KMS-11 (cell line): ENCODE results near the gene TNFAIP3.

Experiments used
- H2AFZ ChIP-seq: fragments of 200-600 bp; sonication (generic); 2 replicates; pipeline ENCODE4 v1.6.1; 2016; ENCODE audit warnings: antibody characterized with exemption, mixed run types, low read depth
- H3K27ac ChIP-seq: fragments of 200-600 bp; sonication (generic); 2 replicates; pipeline ENCODE4 v1.6.1; 2016; ENCODE audit warnings: mild to moderate bottlenecking, mixed run types
- H3K27me3 ChIP-seq: fragments of 200-600 bp; sonication (generic); 2 replicates; pipeline ENCODE4 v1.6.1; 2017; ENCODE audit warnings: mild to moderate bottlenecking, low read depth, mixed run types, moderate library complexity; ENCODE audit not compliant: insufficient read depth
- H3K36me3 ChIP-seq: fragments of 200-600 bp; sonication (generic); 2 replicates; pipeline ENCODE4 v1.6.1; 2017; ENCODE audit warnings: mild to moderate bottlenecking, mixed run types; ENCODE audit not compliant: insufficient read depth
- H3K4me1 ChIP-seq: fragments of 200-600 bp; sonication (generic); 2 replicates; pipeline ENCODE4 v1.6.1; 2016; ENCODE audit warnings: mild to moderate bottlenecking, low read depth, mixed run types; ENCODE audit not compliant: poor library complexity, severe bottlenecking
- H3K4me2 ChIP-seq: fragments of 200-600 bp; sonication (generic); 2 replicates; pipeline ENCODE4 v1.7.0; 2016; ENCODE audit warnings: mild to moderate bottlenecking, mixed run types
- H3K4me3 ChIP-seq: fragments of 200-600 bp; sonication (generic); IDR thresholded peaks from 2 replicates; pipeline ENCODE4 v1.6.1; 2017; ENCODE audit warnings: low read depth, low read length, mixed read lengths; ENCODE audit not compliant: insufficient read depth
- H3K79me2 ChIP-seq: fragments of 200-600 bp; sonication (generic); 2 replicates; pipeline ENCODE4 v1.6.1; 2016; ENCODE audit warnings: low read depth, mixed run types; ENCODE audit not compliant: insufficient read depth
- H3K9ac ChIP-seq: fragments of 200-600 bp; sonication (generic); 2 replicates; pipeline ENCODE4 v1.6.1; 2016; ENCODE audit warnings: mild to moderate bottlenecking, mixed run types
- H4K20me1 ChIP-seq: fragments of 200-600 bp; sonication (generic); 2 replicates; pipeline ENCODE4 v1.6.1; 2016; ENCODE audit warnings: mild to moderate bottlenecking, mixed run types; ENCODE audit not compliant: insufficient read depth
- CTCF ChIP-seq: fragments of 200-600 bp; sonication (generic); conservative IDR thresholded peaks from 2 replicates; pipeline ENCODE4 v1.6.1; 2017; ENCODE audit warnings: low read depth, mild to moderate bottlenecking, antibody characterized with exemption, low read length, moderate library complexity, mixed read lengths

Gene TNFAIP3

GRCh38 chr6:137862419-137863090, 4.5 kb upstream of the TNFAIP3 start:
- H3K9ac ChIP-seq: no peak overlapping the region
- H3K4me3 ChIP-seq: no peak overlapping the region
- no peak overlapping the region for H2AFZ ChIP-seq
- H3K27me3 ChIP-seq: no peaks in the 10 kb centered on the region
- TF ChIP-seq CTCF: no peak
- peaks cover 20% of the 10 kb centered on the region for H3K4me1 ChIP-seq
- no peak overlapping the region for H3K4me2 ChIP-seq
- no peaks in the 10 kb centered on the region for H4K20me1 ChIP-seq
- H3K27ac ChIP-seq: no peak overlapping the region
- no peaks in the 10 kb centered on the region for H3K36me3 ChIP-seq
- peaks cover 15% of the 10 kb centered on the region for H3K79me2 ChIP-seq

DNA sequence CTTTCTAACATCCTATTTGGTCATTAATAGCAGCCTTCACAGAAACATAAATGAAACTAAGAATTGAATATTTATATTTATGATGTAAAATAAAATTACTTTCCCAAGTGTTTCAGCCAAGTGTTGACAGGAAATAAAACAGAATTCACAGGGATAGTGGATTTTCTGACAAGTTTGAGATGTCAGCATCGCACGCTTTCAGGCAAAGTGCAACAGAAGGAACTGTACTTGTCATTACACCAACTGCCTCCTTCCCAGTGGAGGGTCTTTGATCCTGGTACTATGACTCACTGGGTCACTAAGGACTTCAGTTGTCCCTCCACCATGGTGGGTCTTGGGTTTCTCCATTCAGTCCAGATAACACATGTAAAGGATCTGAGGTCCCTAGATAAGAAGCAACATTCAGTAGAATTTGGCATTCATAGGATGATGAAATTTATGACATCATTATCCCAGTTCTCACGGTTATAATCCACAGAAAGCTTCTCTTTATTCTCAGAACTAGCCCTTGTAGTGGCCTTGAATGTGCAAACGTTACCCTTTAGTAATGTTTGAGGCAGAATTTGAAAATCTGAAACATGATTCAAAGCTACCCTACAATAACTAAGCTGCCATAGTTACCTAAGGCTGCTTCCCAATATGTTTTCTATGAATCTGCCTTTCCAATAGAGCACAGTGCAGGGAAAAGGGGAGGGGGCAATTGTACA, 3.8 kb upstream of the TNFAIP3 start:
- TF ChIP-seq CTCF: no peak
- Histone ChIP-seq H3K4me3 (no peak overlapping the region), H3K27me3 (no peaks in the 10 kb centered on the region), H4K20me1 (no peaks in the 10 kb centered on the region), H3K36me3 (no peaks in the 10 kb centered on the region), H3K4me2 (no peak overlapping the region), H2AFZ (no peak overlapping the region), H3K9ac (no peak overlapping the region), H3K79me2 (peaks cover 22% of the 10 kb centered on the region), H3K27ac (no peak overlapping the region), H3K4me1 (peaks cover 20% of the 10 kb centered on the region)

DNA sequence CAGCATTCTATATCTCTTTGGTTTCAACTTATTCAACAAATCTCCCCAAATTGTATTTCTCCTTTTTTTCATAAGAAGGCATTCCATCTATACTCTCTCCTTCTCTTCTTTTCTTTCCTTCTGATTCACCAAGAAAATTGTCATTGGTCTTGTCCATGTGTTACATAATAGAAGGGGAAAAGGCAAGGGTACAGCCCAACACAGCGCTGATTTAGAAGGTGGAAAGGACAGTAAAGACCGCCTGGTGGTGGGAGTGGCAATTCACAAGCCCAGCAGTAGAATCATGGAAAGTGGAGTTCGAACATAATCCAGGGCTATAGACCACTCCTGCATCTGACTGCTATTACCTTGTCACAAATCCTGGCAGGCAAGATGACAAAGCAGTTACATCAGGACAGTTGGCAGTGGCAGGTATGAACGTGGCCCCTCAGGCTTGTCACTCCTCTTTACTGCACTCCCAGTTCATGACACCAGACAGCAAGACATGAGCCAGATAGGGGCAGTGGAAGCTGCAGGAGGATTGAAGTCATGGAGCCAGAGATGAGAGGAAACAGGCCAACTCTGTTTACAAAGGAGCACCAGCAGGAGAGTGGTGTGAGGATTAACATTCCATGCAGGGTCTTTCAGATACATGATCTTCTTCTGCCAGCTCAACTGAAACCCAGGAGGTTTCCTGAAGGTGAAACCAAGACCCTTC, 2.1 kb upstream of the TNFAIP3 start:
- TF ChIP-seq CTCF: no peak
- Histone ChIP-seq H3K4me3 (no peak overlapping the region), H4K20me1 (no peaks in the 10 kb centered on the region), H3K9ac (no peak overlapping the region), H3K27me3 (no peaks in the 10 kb centered on the region), H3K79me2 (peaks cover 39% of the 10 kb centered on the region), H3K4me1 (peaks cover 20% of the 10 kb centered on the region), H3K4me2 (no peak overlapping the region; the same call in 1 of the 2 replicates), H3K36me3 (no peaks in the 10 kb centered on the region), H2AFZ (no peak overlapping the region), H3K27ac (no peak overlapping the region)

- H3K79me2 ChIP-seq: peaks cover 53% of the 10 kb centered on the region
- peak overlapping the region; percentile 81 for H3K4me2 ChIP-seq
- no peak for TF ChIP-seq CTCF
- peak overlapping the region; percentile 68 for H3K9ac ChIP-seq
- no peak overlapping the region for H3K4me3 ChIP-seq
- peaks cover 20% of the 10 kb centered on the region for H3K4me1 ChIP-seq
- no peaks in the 10 kb centered on the region for H4K20me1 ChIP-seq
- 0 out of 2 replicates have a peak, but pooled peaks cover 6% of the 10 kb centered on the region for H3K36me3 ChIP-seq
- H2AFZ ChIP-seq: peak overlapping the region; percentile 91
- H3K27me3 ChIP-seq: no peaks in the 10 kb centered on the region
- H3K27ac ChIP-seq: peak overlapping the region; percentile 40
Observed at GRCh38 chr6:137866200-137866913, 702 bp upstream of the TNFAIP3 start.
